IMR-90 (cell line): Measurements from ENCODE around the gene GRB14. TPM values are rescaled to one million over a fixed set of nuclear protein-coding genes. Genes with fewer than 3 reads are reported as not detected.
A peak's percentile ranks its signal among the peaks of the same experiment; 100 is the strongest.

Source experiments
- ATAC-seq: fragments of 200-7000 bp; cut with Tn5 transposase; 2 replicates; pipeline ENCODE4 v1.9.1; 2020; ENCODE audit warnings: low read depth, mild to moderate bottlenecking, moderate library complexity
- BruUV-seq: library from RNA; stranded (reverse); fragments of 400-500 nt; replicated peaks from 2 replicates; lab custom pipeline; 2021; lab: Mats Ljungman, UMichigan
- CTCF ChIA-PET: fragments of 300-600 bp; formaldehyde crosslinking; extraction: SDS; loops from one replicate; lab custom pipeline; 2021; ENCODE audit warnings: antibody characterized with exemption; lab: Yijun Ruan, JAX
- POLR2A ChIA-PET: fragments of 300-600 bp; sonication (Branson Sonifier 250); formaldehyde crosslinking; loops from one replicate; lab custom pipeline; 2022; ENCODE audit warnings: antibody characterized with exemption; ENCODE audit not compliant: unreplicated experiment; lab: Charles Lee
- DNase-seq: peaks from one replicate; pipeline ENCODE4 v3.0.0; 2013
- H2AFZ ChIP-seq: replicated peaks from 2 replicates; pipeline ENCODE3; 2013; ENCODE audit warnings: low read length, mild to moderate bottlenecking; ENCODE audit not compliant: poor library complexity
- H2AK5ac ChIP-seq: 2 replicates; pipeline ENCODE4 v1.6.1; 2013; ENCODE audit warnings: low read depth, low read length, inconsistent platforms
- H2AK9ac ChIP-seq: replicated peaks from 2 replicates; pipeline ENCODE3; 2013; ENCODE audit warnings: mild to moderate bottlenecking, low read depth, low read length, moderate library complexity; ENCODE audit not compliant: poor library complexity
- H2BK120ac ChIP-seq: 2 replicates; pipeline ENCODE4 v1.6.1; 2013; ENCODE audit warnings: low read depth, low read length, inconsistent platforms
- H2BK15ac ChIP-seq: 3 replicates; pipeline ENCODE4 v1.6.1; 2013; ENCODE audit warnings: low read depth, low read length, inconsistent platforms
- H2BK20ac ChIP-seq: 2 replicates; pipeline ENCODE4 v1.6.1; 2013; ENCODE audit warnings: low read depth, mild to moderate bottlenecking, inconsistent platforms, low read length, moderate library complexity
- H2BK5ac ChIP-seq: 2 replicates; pipeline ENCODE4 v1.6.1; 2013; ENCODE audit warnings: mild to moderate bottlenecking, low read depth, low read length, inconsistent platforms; ENCODE audit not compliant: poor library complexity, severe bottlenecking
- H3K14ac ChIP-seq: replicated peaks from 2 replicates; pipeline ENCODE4 v1.6.1; 2013; ENCODE audit warnings: low read depth, low read length, inconsistent platforms
- H3K18ac ChIP-seq: 2 replicates; pipeline ENCODE4 v1.6.1; 2013; ENCODE audit warnings: low read depth, low read length, control low read depth
- H3K23ac ChIP-seq: 2 replicates; pipeline ENCODE4 v1.6.1; 2013; ENCODE audit warnings: low read depth, low read length, inconsistent platforms
- H3K27ac ChIP-seq: 2 replicates; pipeline ENCODE4 v1.5.1; 2013; ENCODE audit warnings: mild to moderate bottlenecking, control low read depth, low read length; ENCODE audit not compliant: insufficient read depth
- H3K27me3 ChIP-seq: 2 replicates; pipeline ENCODE4 v1.6.1; 2013; ENCODE audit warnings: low read length; ENCODE audit not compliant: control insufficient read depth, insufficient read depth
- H3K36me3 ChIP-seq: 2 replicates; pipeline ENCODE4 v1.6.1; 2013; ENCODE audit warnings: low read length, mixed read lengths; ENCODE audit not compliant: control insufficient read depth, insufficient read depth
- H3K4ac ChIP-seq: 2 replicates; pipeline ENCODE4 v1.6.1; 2013; ENCODE audit warnings: low read depth, low read length, inconsistent platforms
- H3K4me1 ChIP-seq: 2 replicates; pipeline ENCODE4 v1.6.1; 2013; ENCODE audit warnings: low read length, mixed read lengths; ENCODE audit not compliant: control insufficient read depth, insufficient read depth
- H3K4me2 ChIP-seq: 2 replicates; pipeline ENCODE4 v1.6.1; 2013; ENCODE audit warnings: low read depth, mild to moderate bottlenecking, control low read depth, low read length, moderate library complexity
- H3K4me3 ChIP-seq: 2 replicates; pipeline ENCODE4 v1.5.1; 2013; ENCODE audit warnings: low read depth, mild to moderate bottlenecking, control low read depth, low read length, moderate library complexity; ENCODE audit not compliant: insufficient read depth
- H3K56ac ChIP-seq: 2 replicates; pipeline ENCODE4 v1.6.1; 2013; ENCODE audit warnings: low read length, inconsistent platforms; ENCODE audit not compliant: insufficient read depth; ENCODE audit errors: extremely low read depth
- H3K79me1 ChIP-seq, 2 experiments: 2 replicates each; pipeline ENCODE4 v1.6.1; 2013; ENCODE audit warnings: low read length in 2 of 2, inconsistent platforms in 1 of 2, low read depth in 1 of 2
- H3K9ac ChIP-seq: 2 replicates; pipeline ENCODE4 v1.6.1; 2013; ENCODE audit warnings: low read depth, low read length, control low read depth
- H3K9me1 ChIP-seq: 2 replicates; pipeline ENCODE4 v1.6.1; 2013; ENCODE audit warnings: low read length, inconsistent platforms; ENCODE audit not compliant: insufficient read depth
- H3K9me3 ChIP-seq: 2 replicates; pipeline ENCODE4 v1.6.1; 2013; ENCODE audit warnings: low read length; ENCODE audit not compliant: control insufficient read depth, insufficient read depth
- H4K20me1 ChIP-seq: 2 replicates; pipeline ENCODE4 v1.6.1; 2013; ENCODE audit warnings: low read length, inconsistent platforms; ENCODE audit not compliant: insufficient read depth
- H4K5ac ChIP-seq: 2 replicates; pipeline ENCODE4 v1.6.1; 2013; ENCODE audit warnings: mild to moderate bottlenecking, low read depth, low read length, control low read depth
- H4K8ac ChIP-seq, 2 experiments: 2 replicates each; pipeline ENCODE4 v1.6.1; 2013; ENCODE audit warnings: low read depth in 2 of 2, low read length in 2 of 2, control low read depth in 1 of 2, inconsistent platforms in 1 of 2
- H4K91ac ChIP-seq: 2 replicates; pipeline ENCODE4 v1.6.1; 2013; ENCODE audit warnings: low read depth, low read length, inconsistent platforms; ENCODE audit not compliant: insufficient read depth
- ELK1 ChIP-seq: fragments of 150-350 bp; IDR thresholded peaks from 2 replicates; pipeline ENCODE4 v1.6.1; 2016; ENCODE audit warnings: low read depth, mild to moderate bottlenecking, low read length, moderate library complexity, borderline replicate concordance
- MAFK ChIP-seq: IDR thresholded peaks from 2 replicates; pipeline ENCODE4 v1.6.1; 2012; ENCODE audit warnings: low read depth, low read length, improper control_type of control experiment
- NFE2L2 ChIP-seq: fragments of 150-350 bp; IDR thresholded peaks from 2 replicates; pipeline ENCODE4 v1.6.1; 2016; ENCODE audit warnings: low read depth, mild to moderate bottlenecking, low read length
- POLR2A ChIP-seq: IDR thresholded peaks from 2 replicates; pipeline ENCODE4 v1.6.1; 2012; ENCODE audit warnings: mild to moderate bottlenecking, low read depth, low read length
- WGBS, 2 experiments: methylation state at CpG; one replicate each; pipeline versions ENCODE4 v1.1.5 to v1.1.7; 2013; ENCODE audit warnings: missing lambda C conversion rate in 2 of 2; ENCODE audit not compliant: insufficient read length in 1 of 2; ENCODE audit errors: extremely low coverage in 2 of 2; 5-methylcytosine and 5-hydroxymethylcytosine counted together
- dilution Hi-C: fragments of 300-500 bp; cut with HindIII; formaldehyde crosslinking; loops from one replicate; pipeline ENCODE4 v1.14.3; 2018; ENCODE audit warnings: low sequenced_read_pairs; ENCODE audit not compliant: unreplicated experiment
- in situ Hi-C: fragments of 300-500 bp; cut with MboI; formaldehyde crosslinking; loops from 3 replicates; pipeline ENCODE4 v1.14.3; 2019; ENCODE audit warnings: low sequenced_read_pairs, inconsistent platforms, mixed read lengths
- intact Hi-C: fragments of 100-400 bp; cut with micrococcal nuclease; formaldehyde crosslinking; loops from 2 replicates; pipeline ENCODE4 v1.10.0; 2022
- polyA plus RNA-seq, 3 experiments: library from polyadenylated mRNA; depleted of rRNA; stranded (reverse); fragments of >200 nt; gene quantifications; 2 replicates each; pipeline ENCODE4 v1.2.3, GENCODE V29; 2012; ENCODE audit warnings: low replicate concordance in 1 of 3
- total RNA-seq: library from RNA; depleted of rRNA; stranded (reverse); fragments of >200 nt; gene quantifications from 2 replicates; pipeline ENCODE4 v1.2.3, GENCODE V29; 2012

The GRB14 gene
- total and polyA plus RNA-seq, 2 of the 4 experiments (the other 2 are of a cell fraction) = not detected

DNA sequence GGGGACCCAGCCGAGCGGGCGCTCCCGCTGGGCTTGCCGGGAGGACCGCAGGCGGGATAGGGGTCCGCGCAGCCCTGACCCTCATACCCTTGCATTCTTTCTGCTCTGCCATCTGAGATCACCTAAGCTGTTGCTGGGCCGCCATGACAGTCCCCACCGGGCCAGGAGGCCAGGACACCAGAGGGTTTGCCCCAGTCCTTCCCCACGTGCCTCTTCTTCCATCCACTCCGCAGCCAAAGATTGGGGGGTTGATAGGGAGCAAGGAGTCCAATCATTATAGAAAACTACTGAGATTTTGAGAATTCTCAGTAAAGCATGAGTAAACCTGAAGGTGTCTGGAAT is 453 bp upstream of the GRB14 start:
- H3K4ac ChIP-seq = no peak overlapping the region
- H3K56ac ChIP-seq = no peak overlapping the region
- ATAC-seq = no peak
- no peak overlapping the region for H4K91ac ChIP-seq
- ChIA-PET POLR2A (no interaction called here), CTCF (no interaction called here)
- H3K36me3 ChIP-seq = no peaks in the 10 kb centered on the region
- no peak overlapping the region for H3K27ac ChIP-seq
- H2BK5ac ChIP-seq = no peak overlapping the region
- H3K4me2 ChIP-seq = no peak overlapping the region; the same call in 1 of the 2 replicates
- no peak overlapping the region for H3K18ac ChIP-seq
- no peak overlapping the region for H2AK9ac ChIP-seq
- BruUV-seq = no TSS peak
- H3K14ac ChIP-seq = no peak overlapping the region
- no peaks in the 10 kb centered on the region for H3K9me3 ChIP-seq
- H2BK20ac ChIP-seq = no peak overlapping the region
- no peak for TF ChIP-seq POLR2A
- no peak for TF ChIP-seq ELK1
- TF ChIP-seq MAFK = no peak
- TF ChIP-seq NFE2L2 = no peak
- peak overlapping the region; percentile 40 for H2AFZ ChIP-seq
- DNase-seq = no peak
- no peaks in the 10 kb centered on the region for H3K9me1 ChIP-seq
- no peak overlapping the region for H4K8ac ChIP-seq
- dilution Hi-C loops = no loop called here
- H2BK120ac ChIP-seq = no peak overlapping the region
- in situ Hi-C loops = no loop called here
- no peak overlapping the region for H3K9ac ChIP-seq
- H3K4me3 ChIP-seq = no peak overlapping the region; the same call in 1 of the 2 replicates
- H2BK15ac ChIP-seq = no peak overlapping the region
- intact Hi-C loops = no loop called here
- H2AK5ac ChIP-seq = no peak overlapping the region
- H3K4me1 ChIP-seq = no peaks in the 10 kb centered on the region; the same call in 1 of the 2 replicates
- no peak overlapping the region for H3K23ac ChIP-seq
- WGBS, 2 experiments = no CpG with 5 or more reads among the region's 13 CpGs
- peaks cover 21% of the 10 kb centered on the region for H3K27me3 ChIP-seq
- no peaks in the 10 kb centered on the region for H4K20me1 ChIP-seq
- H3K79me1 ChIP-seq = no peaks in the 10 kb centered on the region
- no peak overlapping the region for H4K5ac ChIP-seq
